ENCODE results near the gene BRD7.

BRD7 gene

DNA sequence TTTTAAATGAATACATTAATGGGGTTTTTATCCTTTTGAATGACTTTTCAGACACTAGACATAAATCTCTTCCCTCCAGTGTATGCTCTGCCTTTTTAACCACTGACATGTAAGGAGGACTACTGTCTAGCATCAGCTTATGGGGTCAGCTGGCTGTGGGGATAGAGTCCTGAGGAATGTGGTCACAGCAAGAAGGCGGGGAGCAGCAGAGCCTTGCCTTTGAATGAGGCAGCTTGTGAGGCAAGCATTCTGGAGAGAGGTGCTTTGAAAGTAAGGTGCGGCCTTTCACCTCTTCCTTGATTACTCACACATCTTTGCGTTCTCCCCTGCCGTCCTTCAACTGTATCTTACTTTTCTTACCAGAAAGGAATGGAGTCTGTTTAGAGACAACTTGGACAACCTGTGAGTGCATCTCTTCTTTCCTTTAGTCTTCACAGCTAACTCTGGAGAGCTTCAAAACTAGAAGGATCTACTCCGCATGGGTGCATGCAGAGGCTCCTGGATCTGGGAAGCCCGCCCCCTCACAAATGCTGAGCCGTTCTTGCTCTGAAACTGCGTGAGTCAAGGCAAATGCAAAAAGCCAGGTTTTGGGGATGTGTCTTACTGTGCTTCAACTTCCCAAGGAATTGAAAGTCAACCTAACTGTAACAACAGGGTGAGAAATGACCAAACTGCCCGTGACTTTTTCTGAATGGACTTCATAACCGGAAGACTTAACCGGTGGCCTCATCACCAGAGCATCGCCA lies 52.5 kb downstream of the BRD7 start:
- Histone ChIP-seq H3K27me3 (ENCODE audit: insufficient read depth, low read length) (no peaks in the 10 kb centered on the region), H3K36me3 (ENCODE audit: insufficient read depth, low read length) (peaks cover 72% of the 10 kb centered on the region), H3K4me3 (ENCODE audit: low read length) (no peak overlapping the region), H3K4me1 (ENCODE audit: insufficient read depth, low read length) (no peaks in the 10 kb centered on the region), H3K9ac (ENCODE audit: low read depth, low read length) (no peak overlapping the region), H3K27ac (ENCODE audit: low read depth, low read length) (no peak overlapping the region), H3K9me3 (ENCODE audit: insufficient read depth, low read depth, low read length) (no peaks in the 10 kb centered on the region)
- WGBS = 89% methylated on average over 12 of the region's 12 CpGs

DNA sequence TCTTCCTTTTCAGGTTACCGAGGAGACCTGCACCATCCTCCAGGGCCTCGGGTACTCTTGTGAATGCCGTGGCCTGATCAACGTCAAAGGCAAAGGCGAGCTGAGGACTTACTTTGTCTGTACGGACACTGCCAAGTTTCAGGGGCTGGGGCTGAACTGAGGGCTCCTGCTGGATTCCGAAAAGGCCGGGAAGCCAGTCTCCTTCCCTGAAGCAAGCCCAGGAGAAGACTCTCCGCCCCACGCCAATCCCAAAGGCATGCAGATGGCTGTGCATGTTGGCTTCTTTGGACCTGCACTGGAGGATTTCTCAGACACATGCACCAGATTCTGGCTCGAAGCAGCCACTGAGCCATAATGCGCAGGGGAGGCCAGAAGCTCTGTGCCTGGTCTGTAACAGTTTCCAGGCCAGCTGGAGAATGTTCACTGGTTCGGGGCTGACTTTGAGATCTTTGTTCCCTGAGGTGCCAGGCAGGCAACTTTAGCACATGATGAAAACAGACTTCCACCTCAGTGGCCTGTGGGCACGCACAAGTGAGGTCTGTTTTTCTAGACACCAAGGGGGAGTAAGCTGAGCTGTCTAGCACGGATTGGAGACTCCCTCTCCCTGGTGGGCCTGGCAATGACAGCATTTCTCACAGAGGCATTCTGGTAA lies 53.3 kb downstream of the BRD7 start:
- no peaks in the 10 kb centered on the region for H3K27me3 ChIP-seq (ENCODE audit: insufficient read depth, low read length)
- no peaks in the 10 kb centered on the region for H3K9me3 ChIP-seq (ENCODE audit: insufficient read depth, low read depth, low read length)
- no peak overlapping the region for H3K27ac ChIP-seq (ENCODE audit: low read depth, low read length)
- peaks cover 64% of the 10 kb centered on the region for H3K36me3 ChIP-seq (ENCODE audit: insufficient read depth, low read length)
- no peak overlapping the region for H3K4me3 ChIP-seq (ENCODE audit: low read length)
- H3K4me1 ChIP-seq (ENCODE audit: insufficient read depth, low read length) = no peaks in the 10 kb centered on the region
- WGBS = 95% methylated on average over 15 of the region's 15 CpGs
- no peak overlapping the region for H3K9ac ChIP-seq (ENCODE audit: low read depth, low read length)

DNA sequence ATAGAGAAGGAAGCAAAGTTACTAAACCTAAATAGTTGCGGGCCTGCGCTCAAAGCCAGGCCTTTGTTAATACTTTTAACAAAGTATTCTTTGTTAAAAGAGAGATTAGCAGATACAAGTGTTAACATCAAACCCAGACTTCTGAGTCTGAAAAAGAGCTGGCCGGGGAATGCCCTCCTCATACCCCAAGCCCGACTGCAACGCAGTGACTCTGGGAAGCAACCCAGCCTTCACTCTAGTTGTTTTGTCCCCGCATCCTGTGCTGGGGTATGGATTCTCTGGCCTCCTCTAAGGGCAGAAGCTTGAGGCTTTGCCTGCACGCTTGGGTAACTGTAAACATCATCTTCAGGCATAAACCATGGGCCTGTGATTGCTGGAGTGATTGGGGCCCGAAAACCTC lies 54.1 kb downstream of the BRD7 start:
- Histone ChIP-seq H3K4me3 (ENCODE audit: low read length) (no peak overlapping the region), H3K27ac (ENCODE audit: low read depth, low read length) (no peak overlapping the region), H3K4me1 (ENCODE audit: insufficient read depth, low read length) (no peaks in the 10 kb centered on the region), H3K27me3 (ENCODE audit: insufficient read depth, low read length) (no peaks in the 10 kb centered on the region), H3K9me3 (ENCODE audit: insufficient read depth, low read depth, low read length) (no peaks in the 10 kb centered on the region), H3K9ac (ENCODE audit: low read depth, low read length) (no peak overlapping the region), H3K36me3 (ENCODE audit: insufficient read depth, low read length) (peaks cover 56% of the 10 kb centered on the region)
- WGBS = 95% methylated on average over 8 of the region's 8 CpGs

DNA sequence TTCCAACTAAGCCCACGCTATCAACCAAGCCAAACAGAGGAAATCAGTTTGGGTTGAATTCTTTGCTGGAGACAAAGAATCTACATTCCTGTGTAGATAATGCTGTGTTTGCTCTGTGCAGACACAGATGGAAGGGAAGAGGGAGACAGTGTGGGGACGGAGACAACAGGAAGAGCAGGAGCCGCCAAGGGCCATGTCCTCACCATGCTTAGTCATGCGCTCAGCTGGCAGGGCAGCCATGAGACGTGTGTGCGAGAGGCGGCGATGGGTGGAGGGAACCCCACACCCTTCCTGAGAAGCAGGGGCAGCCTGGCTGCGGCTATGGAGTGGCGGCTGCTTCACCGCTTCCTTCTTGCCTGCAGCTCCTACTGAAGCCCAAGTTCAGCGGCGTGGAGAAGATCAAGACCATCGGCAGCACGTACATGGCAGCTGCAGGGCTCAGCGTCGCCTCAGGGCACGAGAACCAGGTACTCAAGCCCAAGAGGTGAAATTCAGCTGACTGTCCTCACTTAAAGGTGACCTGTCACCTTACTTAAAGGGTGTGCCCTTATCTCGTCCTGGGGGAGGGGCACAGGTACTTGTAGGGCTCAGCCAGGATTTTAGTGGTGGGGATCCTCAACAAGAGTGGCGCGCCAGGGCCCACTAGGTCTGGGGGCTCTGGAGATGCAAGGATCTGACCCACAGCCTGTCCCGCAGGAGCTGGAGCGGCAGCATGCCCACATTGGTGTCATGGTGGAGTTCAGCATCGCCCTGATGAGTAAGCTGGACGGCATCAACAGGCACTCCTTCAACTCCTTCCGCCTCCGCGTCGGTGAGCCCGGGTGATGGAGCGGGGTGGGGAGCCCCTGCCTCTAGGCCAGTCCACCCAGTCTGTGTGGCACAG lies 55.0 kb downstream of the BRD7 start:
- Histone ChIP-seq H3K4me3 (ENCODE audit: low read length) (no peak overlapping the region), H3K4me1 (ENCODE audit: insufficient read depth, low read length) (no peaks in the 10 kb centered on the region), H3K9ac (ENCODE audit: low read depth, low read length) (no peak overlapping the region), H3K27me3 (ENCODE audit: insufficient read depth, low read length) (no peaks in the 10 kb centered on the region), H3K9me3 (ENCODE audit: insufficient read depth, low read depth, low read length) (no peaks in the 10 kb centered on the region), H3K27ac (ENCODE audit: low read depth, low read length) (peak overlapping the region; percentile 64; the same call in 1 of the 2 replicates), H3K36me3 (ENCODE audit: insufficient read depth, low read length) (peaks cover 48% of the 10 kb centered on the region)
- WGBS = 95% methylated on average over 31 of the region's 31 CpGs

DNA sequence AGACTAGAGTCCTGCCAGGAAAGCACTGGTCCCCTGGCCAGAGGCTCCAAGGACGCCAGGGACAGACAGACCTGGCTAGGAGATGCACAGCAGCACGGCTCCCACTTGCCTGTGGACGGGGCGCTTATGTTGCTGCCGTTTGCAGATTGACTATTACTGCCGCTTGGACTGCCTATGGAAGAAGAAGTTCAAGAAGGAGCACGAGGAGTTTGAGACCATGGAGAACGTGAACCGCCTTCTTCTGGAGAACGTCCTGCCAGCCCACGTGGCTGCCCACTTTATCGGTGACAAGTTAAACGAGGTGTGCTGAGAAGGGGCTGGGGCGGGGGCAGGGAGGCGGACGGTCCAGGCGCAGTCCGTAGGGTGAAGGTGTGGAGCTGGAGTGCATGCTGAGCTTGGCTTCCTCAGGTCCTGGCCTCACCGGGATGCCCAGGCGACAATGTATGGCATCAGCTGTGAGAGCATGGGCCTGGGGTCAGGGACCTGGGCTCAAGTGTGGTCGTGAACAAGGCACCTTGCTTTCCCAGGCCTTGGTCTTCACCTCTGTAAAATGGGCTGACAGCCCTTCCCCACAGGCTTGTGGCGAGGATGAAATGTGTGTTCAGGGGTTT lies 56.8 kb downstream of the BRD7 start:
- Histone ChIP-seq H3K27me3 (ENCODE audit: insufficient read depth, low read length) (no peaks in the 10 kb centered on the region), H3K4me3 (ENCODE audit: low read length) (no peak overlapping the region), H3K9ac (ENCODE audit: low read depth, low read length) (no peak overlapping the region), H3K4me1 (ENCODE audit: insufficient read depth, low read length) (no peaks in the 10 kb centered on the region), H3K27ac (ENCODE audit: low read depth, low read length) (no peak overlapping the region), H3K36me3 (ENCODE audit: insufficient read depth, low read length) (peaks cover 30% of the 10 kb centered on the region), H3K9me3 (ENCODE audit: insufficient read depth, low read depth, low read length) (no peaks in the 10 kb centered on the region)
- 92% methylated on average over 22 of the region's 22 CpGs for WGBS

DNA sequence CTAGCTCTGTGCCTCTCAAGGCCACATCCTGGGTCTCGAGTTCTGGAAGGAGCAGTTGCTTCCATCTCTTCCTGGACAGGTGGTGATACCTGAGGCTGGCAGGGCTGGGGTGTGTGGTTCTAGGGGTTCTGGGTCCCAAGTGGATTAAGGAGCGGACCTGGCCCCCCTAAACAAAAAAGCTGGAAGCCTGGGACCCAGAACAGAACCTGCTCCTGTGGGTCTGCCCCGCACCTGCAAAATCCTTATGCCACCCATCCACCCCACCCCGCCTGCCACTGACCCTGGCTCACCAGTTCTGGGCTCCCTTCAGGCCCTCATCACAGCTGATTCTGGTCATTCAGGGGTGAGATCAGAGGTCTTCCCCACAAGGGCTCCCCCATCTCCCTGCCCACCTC lies 57.7 kb downstream of the BRD7 start:
- WGBS = 94% methylated on average over 4 of the region's 4 CpGs
- Histone ChIP-seq H3K9me3 (ENCODE audit: insufficient read depth, low read depth, low read length) (no peaks in the 10 kb centered on the region), H3K4me1 (ENCODE audit: insufficient read depth, low read length) (no peaks in the 10 kb centered on the region), H3K27ac (ENCODE audit: low read depth, low read length) (no peak overlapping the region), H3K36me3 (ENCODE audit: insufficient read depth, low read length) (peaks cover 21% of the 10 kb centered on the region), H3K4me3 (ENCODE audit: low read length) (no peak overlapping the region), H3K9ac (ENCODE audit: low read depth, low read length) (no peak overlapping the region), H3K27me3 (ENCODE audit: insufficient read depth, low read length) (no peaks in the 10 kb centered on the region)

DNA sequence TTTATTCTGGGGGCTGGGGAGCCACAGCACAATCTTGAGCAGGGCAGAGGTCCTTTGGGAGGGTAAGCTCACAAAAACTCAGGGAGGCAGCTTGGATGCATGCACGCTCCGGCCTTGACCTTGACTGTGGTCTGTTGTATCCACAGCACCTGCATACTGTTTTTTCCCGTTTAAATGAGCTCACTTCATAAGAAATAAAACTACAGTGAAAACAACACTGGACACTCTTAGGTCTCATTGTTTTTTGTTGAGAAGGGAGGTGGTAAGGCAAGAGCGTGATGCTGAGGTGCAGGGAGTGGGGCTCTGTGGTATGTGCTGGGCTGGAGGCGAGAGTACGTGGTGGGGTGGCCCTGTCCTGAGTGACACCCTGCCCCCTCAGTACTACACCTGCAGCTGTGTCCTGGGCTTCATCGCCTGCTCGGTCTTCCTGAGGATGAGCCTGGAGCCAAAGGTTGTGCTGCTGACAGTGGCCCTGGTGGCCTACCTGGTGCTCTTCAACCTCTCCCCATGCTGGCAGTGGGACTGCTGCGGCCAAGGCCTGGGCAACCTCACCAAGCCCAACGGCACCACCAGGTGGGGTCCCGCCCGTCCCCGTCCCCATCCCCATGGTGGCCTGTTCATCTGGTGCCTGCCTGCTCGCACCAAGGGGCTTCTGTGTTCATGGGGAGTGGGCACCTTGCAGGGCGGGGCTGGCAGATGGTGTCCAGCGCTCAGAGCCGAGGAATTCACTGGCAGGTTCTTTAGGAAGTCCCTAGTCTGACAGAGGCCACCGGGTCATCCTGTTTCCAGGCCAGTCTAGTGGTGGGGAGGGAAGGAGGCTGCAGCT lies 58.3 kb downstream of the BRD7 start:
- 93% methylated on average over 18 of the region's 18 CpGs for WGBS
- H3K9ac ChIP-seq (ENCODE audit: low read depth, low read length) = no peak overlapping the region
- H3K4me1 ChIP-seq (ENCODE audit: insufficient read depth, low read length) = no peaks in the 10 kb centered on the region
- no peaks in the 10 kb centered on the region for H3K27me3 ChIP-seq (ENCODE audit: insufficient read depth, low read length)
- no peak overlapping the region for H3K27ac ChIP-seq (ENCODE audit: low read depth, low read length)
- peaks cover 15% of the 10 kb centered on the region for H3K36me3 ChIP-seq (ENCODE audit: insufficient read depth, low read length)
- H3K9me3 ChIP-seq (ENCODE audit: insufficient read depth, low read depth, low read length) = no peaks in the 10 kb centered on the region
- H3K4me3 ChIP-seq (ENCODE audit: low read length) = no peak overlapping the region

DNA sequence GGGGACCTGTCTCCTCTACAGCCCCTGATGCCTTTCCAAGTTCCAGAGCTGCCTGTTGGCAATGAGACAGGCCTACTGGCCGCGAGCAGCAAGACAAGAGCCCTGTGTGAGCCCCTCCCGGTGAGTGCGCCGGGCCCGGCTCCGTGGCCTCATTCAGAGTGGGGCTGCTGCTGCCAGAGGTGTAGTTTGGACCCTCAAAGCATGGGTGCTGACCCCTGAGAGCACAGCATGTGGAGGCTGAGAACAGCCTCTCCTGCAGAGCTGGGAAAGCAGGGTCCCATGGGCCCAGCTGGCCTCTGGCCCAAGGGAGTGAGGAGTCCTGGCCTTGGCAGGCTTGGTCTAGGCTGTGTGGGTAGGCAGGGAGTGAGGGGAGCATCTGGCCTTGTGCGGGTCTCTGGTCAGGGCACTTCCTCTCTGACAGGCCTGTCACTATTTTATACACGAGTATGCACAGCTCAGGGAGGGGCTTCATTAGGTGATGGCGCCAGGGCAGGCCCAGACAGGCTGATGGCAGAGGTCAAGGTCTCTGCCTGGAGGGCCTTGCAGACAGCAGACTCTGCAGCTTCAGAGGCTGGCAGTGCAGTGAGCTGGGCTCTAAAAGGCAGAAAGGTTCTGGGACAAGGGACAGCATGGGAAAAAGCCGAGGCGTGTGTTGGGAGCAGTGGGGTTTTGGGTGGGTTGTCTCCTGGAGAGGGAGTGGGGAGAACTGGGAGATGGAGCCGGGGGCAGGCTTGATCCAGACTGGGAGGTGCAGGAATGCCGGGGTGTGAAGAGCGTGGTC lies 59.1 kb downstream of the BRD7 start:
- no peak overlapping the region for H3K27ac ChIP-seq (ENCODE audit: low read depth, low read length)
- WGBS = 87% methylated on average over 15 of the region's 15 CpGs
- H3K27me3 ChIP-seq (ENCODE audit: insufficient read depth, low read length) = no peaks in the 10 kb centered on the region
- peaks cover 7% of the 10 kb centered on the region for H3K36me3 ChIP-seq (ENCODE audit: insufficient read depth, low read length)
- H3K9me3 ChIP-seq (ENCODE audit: insufficient read depth, low read depth, low read length) = no peaks in the 10 kb centered on the region
- H3K4me1 ChIP-seq (ENCODE audit: insufficient read depth, low read length) = no peaks in the 10 kb centered on the region
- H3K9ac ChIP-seq (ENCODE audit: low read depth, low read length) = no peak overlapping the region; the same call in 1 of the 2 replicates
- H3K4me3 ChIP-seq (ENCODE audit: low read length) = no peak overlapping the region

DNA sequence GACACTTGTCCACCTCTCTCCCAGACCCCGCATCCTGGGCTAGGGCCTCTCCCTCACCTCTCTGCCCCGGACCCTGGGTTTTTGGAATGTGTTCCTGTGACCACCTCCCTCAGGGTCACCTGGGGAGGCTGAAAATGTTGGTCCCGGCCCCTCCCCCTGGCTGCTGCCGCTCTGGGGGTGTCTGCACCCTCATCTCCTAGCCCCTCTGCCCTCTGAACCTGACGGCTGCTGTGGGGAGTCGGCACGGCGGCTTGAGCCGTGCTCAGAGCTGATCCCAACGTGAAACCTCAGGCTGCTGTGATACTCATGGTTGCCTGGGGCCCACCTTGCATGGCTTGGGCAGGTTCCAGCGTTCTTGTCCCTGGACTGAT lies 59.6 kb downstream of the BRD7 start:
- H3K4me1 ChIP-seq (ENCODE audit: insufficient read depth, low read length) = no peaks in the 10 kb centered on the region
- H3K4me3 ChIP-seq (ENCODE audit: low read length) = no peak overlapping the region
- 89% methylated on average over 11 of the region's 11 CpGs for whole genome bisulfite sequencing
- no peak overlapping the region for H3K9ac ChIP-seq (ENCODE audit: low read depth, low read length)
- no peaks in the 10 kb centered on the region for H3K27me3 ChIP-seq (ENCODE audit: insufficient read depth, low read length)
- peaks cover under 1% of the 10 kb centered on the region; the same call in 1 of the 2 replicates for H3K36me3 ChIP-seq (ENCODE audit: insufficient read depth, low read length)
- H3K27ac ChIP-seq (ENCODE audit: low read depth, low read length) = no peak overlapping the region
- H3K9me3 ChIP-seq (ENCODE audit: insufficient read depth, low read depth, low read length) = no peaks in the 10 kb centered on the region

Data from HUES64 (cell line).